ENCODE data around the gene DRG2. TPM values are rescaled to one million over a fixed set of nuclear protein-coding genes. Genes with fewer than 3 reads are reported as not detected.

The DRG2 gene
- total RNA-seq, 1 donor from 2014 or later = 35.1 TPM

GRCh38 chr17:18045691-18046350 is 41.9 kb upstream of the DRG2 start:
- Histone ChIP-seq H3K36me3 (peaks cover 19% of the 10 kb centered on the region), H3K27me3 (no peaks in the 10 kb centered on the region), H3K4me1 (peaks cover 3% of the 10 kb centered on the region), H3K27ac (no peak overlapping the region), H3K4me3 (no peak overlapping the region), H3K9me3 (no peaks in the 10 kb centered on the region)
- DNase-seq (no peak), ATAC-seq (no peak)
- no peak for TF ChIP-seq CTCF (IDR thresholded peaks at IDR 0.05)
- intact Hi-C loops (cut with DNase I) = no loop called here

- no peaks in the 10 kb centered on the region for H3K4me1 ChIP-seq
- intact Hi-C loops (cut with DNase I) = no loop called here
- H3K27ac ChIP-seq = no peak overlapping the region
- no peak for TF ChIP-seq CTCF (IDR thresholded peaks at IDR 0.05)
- ATAC-seq (no peak), DNase-seq (no peak)
- H3K4me3 ChIP-seq = no peak overlapping the region
- H3K36me3 ChIP-seq = peaks cover 41% of the 10 kb centered on the region
- H3K9me3 ChIP-seq = no peaks in the 10 kb centered on the region
- H3K27me3 ChIP-seq = no peaks in the 10 kb centered on the region
These were observed 32.2 kb upstream of the DRG2 start for GRCh38 chr17:18055597-18055996.

GRCh38 chr17:18056214-18056613 is 31.5 kb upstream of the DRG2 start:
- DNase-seq (no peak), ATAC-seq (peak; percentile 28)
- Histone ChIP-seq H3K4me1 (no peaks in the 10 kb centered on the region), H3K27me3 (no peaks in the 10 kb centered on the region), H3K4me3 (no peak overlapping the region), H3K27ac (no peak overlapping the region), H3K36me3 (peaks cover 47% of the 10 kb centered on the region), H3K9me3 (no peaks in the 10 kb centered on the region)
- no peak for TF ChIP-seq CTCF (IDR thresholded peaks at IDR 0.05)
- intact Hi-C loops (cut with DNase I) = no loop called here

- DNase-seq = no peak
- Histone ChIP-seq H3K4me3 (no peak overlapping the region), H3K36me3 (peaks cover 66% of the 10 kb centered on the region), H3K9me3 (no peaks in the 10 kb centered on the region), H3K4me1 (no peaks in the 10 kb centered on the region), H3K27ac (no peak overlapping the region), H3K27me3 (no peaks in the 10 kb centered on the region)
- ATAC-seq = no peak
- TF ChIP-seq CTCF (IDR thresholded peaks at IDR 0.05) = no peak
- intact Hi-C loops (cut with DNase I) = no loop called here
These were observed 28.5 kb upstream of the DRG2 start for GRCh38 chr17:18059283-18059682.

- no peaks in the 10 kb centered on the region for H3K4me1 ChIP-seq
- no peaks in the 10 kb centered on the region for H3K27me3 ChIP-seq
- H3K9me3 ChIP-seq = no peaks in the 10 kb centered on the region
- peaks cover 66% of the 10 kb centered on the region for H3K36me3 ChIP-seq
- DNase-seq (no peak), ATAC-seq (no peak)
- TF ChIP-seq CTCF (IDR thresholded peaks at IDR 0.05) = no peak
- H3K4me3 ChIP-seq = no peak overlapping the region
- intact Hi-C loops (cut with DNase I) = no loop called here
- H3K27ac ChIP-seq = no peak overlapping the region
These were observed 23.7 kb upstream of the DRG2 start for GRCh38 chr17:18064053-18064452.

GRCh38 chr17:18065546-18065945 is 22.2 kb upstream of the DRG2 start:
- intact Hi-C loops (cut with DNase I) = no loop called here
- no peak for TF ChIP-seq CTCF (IDR thresholded peaks at IDR 0.05)
- no peak overlapping the region for H3K27ac ChIP-seq
- H3K4me1 ChIP-seq = no peaks in the 10 kb centered on the region
- no peaks in the 10 kb centered on the region for H3K9me3 ChIP-seq
- no peak for ATAC-seq
- peaks cover 51% of the 10 kb centered on the region for H3K36me3 ChIP-seq
- DNase-seq = no peak
- H3K27me3 ChIP-seq = no peaks in the 10 kb centered on the region
- no peak overlapping the region for H3K4me3 ChIP-seq

Data from upper lobe of right lung (tissue), 1 donor.